Esophagus muscularis mucosa (tissue), 3 donors: ENCODE measurements around the gene RSU1.

Experiments
- POLR2A ChIP-seq: fragments of 450-650 bp; IDR thresholded peaks from one replicate; pipeline ENCODE4 v1.6.1; 2017; ENCODE audit warnings: antibody characterized with exemption, moderate library complexity, mild to moderate bottlenecking, low read depth
- POLR2AphosphoS5 ChIP-seq, 2 donors: sonication (generic); formaldehyde crosslinking; IDR thresholded peaks; one replicate each; pipeline ENCODE4 v1.6.1; 2017; ENCODE audit warnings: antibody characterized with exemption in 2 of 2
- TF ChIP-seq, protein P1 (sequence below), 3 experiments: fragments of 200-600 bp in 2 of 3; fragments of 450-650 bp in 1 of 3; sonication (generic) in 2 of 3; IDR thresholded peaks; one replicate each; pipeline ENCODE4 v1.5.1; 2017 to 2019; ENCODE audit warnings: antibody characterized with exemption in 3 of 3, mild to moderate bottlenecking in 2 of 3, moderate library complexity in 1 of 3

GRCh38 chr10:16609211-16609610, 208.0 kb downstream of the RSU1 start:
- TF ChIP-seq, protein P1, sequence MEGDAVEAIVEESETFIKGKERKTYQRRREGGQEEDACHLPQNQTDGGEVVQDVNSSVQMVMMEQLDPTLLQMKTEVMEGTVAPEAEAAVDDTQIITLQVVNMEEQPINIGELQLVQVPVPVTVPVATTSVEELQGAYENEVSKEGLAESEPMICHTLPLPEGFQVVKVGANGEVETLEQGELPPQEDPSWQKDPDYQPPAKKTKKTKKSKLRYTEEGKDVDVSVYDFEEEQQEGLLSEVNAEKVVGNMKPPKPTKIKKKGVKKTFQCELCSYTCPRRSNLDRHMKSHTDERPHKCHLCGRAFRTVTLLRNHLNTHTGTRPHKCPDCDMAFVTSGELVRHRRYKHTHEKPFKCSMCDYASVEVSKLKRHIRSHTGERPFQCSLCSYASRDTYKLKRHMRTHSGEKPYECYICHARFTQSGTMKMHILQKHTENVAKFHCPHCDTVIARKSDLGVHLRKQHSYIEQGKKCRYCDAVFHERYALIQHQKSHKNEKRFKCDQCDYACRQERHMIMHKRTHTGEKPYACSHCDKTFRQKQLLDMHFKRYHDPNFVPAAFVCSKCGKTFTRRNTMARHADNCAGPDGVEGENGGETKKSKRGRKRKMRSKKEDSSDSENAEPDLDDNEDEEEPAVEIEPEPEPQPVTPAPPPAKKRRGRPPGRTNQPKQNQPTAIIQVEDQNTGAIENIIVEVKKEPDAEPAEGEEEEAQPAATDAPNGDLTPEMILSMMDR (IDR thresholded peaks at IDR 0.05) = no peak
- TF ChIP-seq POLR2A = no peak
- no peak for TF ChIP-seq POLR2AphosphoS5 (IDR thresholded peaks at IDR 0.05)
